ENCODE measurements around the gene NR1H2.
"Not testable (repeated sequence)": the region's sequence is repeated elsewhere in the genome, so short reads cannot be mapped to it uniquely, and the experiment has no call there.

Gene NR1H2

DNA sequence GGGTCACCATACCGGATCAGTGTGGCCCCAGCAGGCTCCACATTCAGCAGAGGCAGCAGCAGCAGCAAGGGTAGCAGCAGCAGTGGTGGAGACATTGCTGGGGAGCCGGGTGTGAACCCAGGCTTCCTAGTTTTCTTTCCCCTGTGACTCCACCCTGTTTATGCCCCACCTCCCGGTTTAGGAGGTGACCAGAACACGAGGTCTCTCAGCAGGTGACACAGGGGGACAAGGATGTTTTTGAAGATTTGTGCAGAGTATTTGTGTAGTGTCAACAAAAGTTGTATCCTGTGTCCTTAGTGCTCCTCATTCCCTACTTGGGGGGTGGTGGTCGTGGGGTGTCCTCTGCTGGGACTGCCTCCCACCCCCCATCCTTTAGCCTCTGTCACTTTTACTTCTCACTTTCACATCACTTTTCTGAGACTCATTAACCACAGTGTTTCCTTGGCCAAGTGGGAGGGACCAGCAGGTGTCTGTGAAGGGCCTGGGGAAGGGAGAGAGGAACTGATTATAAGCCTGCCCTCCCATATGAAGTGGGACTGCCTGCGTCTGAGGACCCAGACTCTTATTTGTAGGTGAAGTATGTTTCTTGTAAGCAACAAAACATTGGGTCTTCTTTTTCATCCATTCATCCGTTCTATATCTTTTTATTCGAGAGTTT is 31.5 kb upstream of the NR1H2 start:
- DNase-seq (ENCODE audit: low read depth, low spot score) = no peak

DNA sequence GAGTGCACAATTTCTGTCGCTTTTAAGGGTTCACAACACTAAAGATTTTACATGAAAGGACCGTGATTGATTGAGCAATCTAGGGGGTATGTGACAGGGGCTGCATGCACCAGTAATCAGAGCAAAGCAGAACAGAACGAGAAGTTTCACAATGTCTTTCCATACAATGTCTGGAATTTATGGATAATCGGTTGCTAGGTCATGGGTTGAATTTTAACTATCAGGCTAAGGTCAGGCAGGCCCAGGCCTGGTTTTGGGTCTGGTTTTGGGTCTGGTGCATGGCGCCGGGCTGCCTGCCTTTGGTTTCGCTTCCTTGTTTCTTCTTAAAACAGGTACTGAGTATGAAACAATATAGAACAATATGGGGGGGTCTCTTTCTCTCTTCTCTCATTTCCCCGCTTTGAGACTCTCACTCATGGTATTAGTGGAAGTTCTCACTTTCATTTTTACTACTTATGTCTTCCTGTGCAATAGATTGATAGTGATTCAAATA is 29.1 kb upstream of the NR1H2 start:
- DNase-seq (ENCODE audit: low read depth, low spot score) = not testable (repeated sequence)

DNA sequence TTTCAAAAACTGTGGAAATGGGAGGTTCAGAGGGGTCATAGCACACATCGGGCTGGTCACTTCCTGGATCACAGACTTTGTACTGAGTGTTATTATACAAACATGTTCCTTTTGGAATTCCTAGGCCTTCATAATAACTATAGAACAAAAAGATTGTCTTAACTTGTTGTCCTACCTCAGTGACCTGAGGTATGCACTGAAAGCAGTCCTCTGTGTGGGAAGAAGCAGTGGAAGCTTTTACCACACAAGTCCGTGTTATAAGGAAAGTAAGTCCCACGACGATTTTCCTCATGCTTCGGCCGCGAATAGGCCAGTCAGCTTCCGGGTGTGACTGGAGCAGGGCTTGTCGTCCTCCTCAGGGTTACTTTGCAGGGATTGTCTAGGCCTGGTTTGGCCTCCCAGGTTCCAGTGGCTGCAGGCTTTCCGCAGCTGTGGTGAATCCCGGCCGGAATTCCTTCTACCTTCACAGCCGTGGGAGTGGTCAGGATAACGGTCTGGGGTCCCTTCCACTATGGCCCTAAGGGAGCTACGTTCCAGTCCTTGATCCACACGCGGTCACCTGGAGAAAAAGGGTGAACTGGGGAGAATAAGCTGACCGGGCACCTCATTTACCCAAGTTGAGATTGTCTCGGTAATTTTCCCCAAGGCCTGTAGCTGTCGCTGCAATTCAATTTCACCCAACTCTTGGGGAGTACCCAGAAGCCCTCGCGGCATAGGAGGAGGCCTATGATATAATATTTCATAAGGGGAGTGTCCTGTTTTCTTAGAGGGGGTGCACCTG is 26.8 kb upstream of the NR1H2 start:
- no peak for DNase-seq (ENCODE audit: low read depth, low spot score)

DNA sequence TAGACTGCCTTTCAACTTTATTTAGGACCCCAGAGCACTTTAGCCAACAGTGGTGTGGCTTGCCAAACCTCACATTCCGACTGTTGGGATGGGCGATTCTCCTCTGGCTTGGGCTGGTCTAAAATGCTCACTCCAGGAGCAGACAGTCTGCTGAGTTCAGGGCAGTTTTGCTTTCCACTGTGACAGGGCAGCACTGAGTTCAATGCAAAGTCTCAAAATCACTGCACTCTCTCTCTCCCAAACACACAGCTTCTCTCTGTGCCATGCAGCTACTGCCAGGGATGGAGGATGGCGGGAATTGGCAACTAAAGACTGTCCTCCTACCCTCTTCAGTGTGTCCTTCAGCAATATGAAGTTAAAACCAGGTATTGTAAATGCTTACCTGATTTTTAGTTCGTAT is 24.0 kb upstream of the NR1H2 start:
- DNase-seq (ENCODE audit: low read depth, low spot score) = no peak

DNA sequence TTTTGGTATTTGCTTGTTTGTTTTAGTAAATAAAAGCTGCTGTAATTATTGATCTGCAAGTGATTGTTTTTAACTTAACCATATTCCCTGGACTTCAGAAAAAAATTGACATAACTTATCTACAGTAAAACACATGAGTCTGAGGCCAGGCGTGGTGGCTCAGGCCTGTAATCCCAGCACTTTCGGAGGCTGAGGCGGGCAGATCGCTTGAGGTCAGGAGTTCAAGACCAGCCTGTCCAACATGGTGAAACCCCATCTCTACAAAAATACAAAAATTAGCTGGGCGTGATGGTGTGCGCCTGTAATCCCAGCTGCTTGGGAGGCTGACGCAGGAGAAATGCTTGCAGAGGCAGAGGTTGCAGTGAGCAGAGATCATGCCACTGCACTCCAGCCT is 22.8 kb upstream of the NR1H2 start:
- not testable (repeated sequence) for DNase-seq (ENCODE audit: low read depth, low spot score)

DNA sequence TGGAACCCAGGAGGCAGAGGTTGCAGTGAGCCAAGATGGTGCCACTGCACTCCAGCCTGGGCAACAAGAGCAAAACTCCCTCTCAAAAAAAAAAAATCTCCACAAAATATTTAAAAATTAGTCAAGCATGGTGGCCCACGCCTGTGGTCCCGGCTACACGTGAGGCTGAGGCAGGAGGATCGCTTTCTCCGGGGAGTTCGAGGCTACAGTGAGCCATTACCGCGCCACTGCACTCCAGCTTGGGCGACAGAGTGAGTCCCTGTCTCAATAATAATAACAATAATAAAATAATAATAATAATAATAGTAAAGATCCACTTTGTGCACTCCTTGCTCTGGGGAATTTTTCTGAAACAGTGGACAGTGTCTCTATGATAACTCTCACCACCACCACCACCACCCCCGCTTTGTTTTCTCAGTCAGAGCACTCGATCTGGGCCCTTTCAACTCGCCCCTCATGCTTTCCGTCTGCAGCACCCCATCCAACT is 19.5 kb upstream of the NR1H2 start:
- no peak for DNase-seq (ENCODE audit: low read depth, low spot score)

DNA sequence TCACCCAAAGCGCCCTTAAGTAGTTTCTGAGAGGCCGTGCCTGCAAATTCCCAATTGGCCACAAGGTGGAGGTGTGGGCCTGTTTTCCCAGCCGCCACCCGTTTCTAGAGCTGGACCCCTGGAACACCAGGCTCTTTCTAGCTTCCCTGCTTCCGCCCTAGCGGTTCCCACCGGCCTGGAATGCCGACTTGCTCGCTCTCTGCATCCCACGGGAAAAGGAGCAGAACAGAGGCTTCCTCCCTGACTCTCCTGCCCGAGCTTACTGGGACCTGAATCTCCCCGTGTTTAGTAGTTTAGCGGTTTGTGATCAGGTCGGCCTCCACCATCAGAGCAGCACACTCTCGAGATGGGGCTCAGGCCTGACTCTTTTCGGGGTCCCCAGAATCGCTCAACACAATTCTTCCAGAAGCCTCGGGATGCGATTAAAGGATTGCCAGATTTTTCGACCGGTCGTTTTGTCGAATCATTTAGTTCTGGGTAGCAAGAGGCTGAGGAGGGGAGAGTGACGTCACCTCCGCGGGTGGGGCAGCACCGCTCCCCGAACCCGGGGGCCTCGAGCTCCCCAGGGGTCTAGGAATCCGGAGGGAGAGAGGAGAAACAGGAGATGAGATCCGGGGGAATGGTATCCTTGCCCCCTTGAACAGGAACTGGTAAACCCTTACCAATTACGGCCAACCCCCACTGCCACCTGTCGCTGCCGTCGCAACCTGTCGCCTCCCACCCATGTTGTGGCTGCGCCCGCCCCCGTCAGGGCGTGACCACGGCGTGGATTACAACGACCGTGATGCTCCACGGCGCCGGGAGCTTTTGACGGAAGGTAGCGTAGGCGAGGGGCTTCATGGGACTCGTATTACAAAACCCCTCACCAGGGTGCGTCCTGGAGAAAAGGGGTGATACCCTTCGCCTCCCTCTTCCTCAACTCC is 18.8 kb upstream of the NR1H2 start:
- no peak for DNase-seq (ENCODE audit: low read depth, low spot score)

DNA sequence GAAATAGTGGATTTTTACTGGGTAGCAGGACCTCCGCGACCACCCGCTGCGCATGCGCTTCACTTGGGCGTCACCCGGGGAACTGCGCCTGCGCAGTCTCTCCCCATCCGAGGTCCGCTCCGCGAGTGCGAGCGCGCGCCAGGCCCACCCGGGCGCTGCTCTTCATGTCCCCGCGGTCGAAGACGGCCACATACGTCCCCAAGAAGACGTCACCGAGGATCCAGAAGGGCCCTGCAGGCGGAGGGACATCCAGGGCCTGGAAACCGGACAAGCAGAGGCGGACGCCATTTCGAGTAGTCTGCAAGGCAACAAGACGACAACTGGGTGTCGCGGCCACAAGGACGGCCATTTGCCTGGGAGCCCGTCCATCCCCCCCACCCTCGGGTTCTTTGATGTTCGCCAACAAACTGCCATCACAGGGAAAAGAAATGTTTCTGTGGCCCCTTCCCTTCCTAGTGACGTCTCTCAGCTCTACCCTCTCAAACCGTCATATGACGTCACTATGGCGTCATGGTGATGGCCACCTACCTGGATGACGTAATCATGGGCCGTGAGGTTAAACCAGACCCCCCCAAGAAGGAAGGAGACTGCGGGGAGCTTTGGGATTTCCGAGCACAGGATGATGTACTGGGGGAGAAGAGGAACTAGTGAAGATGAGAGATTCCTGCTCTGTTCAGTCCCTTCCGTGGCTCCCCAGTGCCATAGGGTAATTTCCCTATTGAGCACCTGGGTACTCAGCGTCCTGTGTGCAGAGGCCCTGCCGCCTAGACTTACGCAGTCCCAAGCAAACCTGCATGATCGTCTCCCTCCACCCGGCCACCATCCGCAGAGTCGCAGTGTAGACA is 17.6 kb upstream of the NR1H2 start:
- no peak for DNase-seq (ENCODE audit: low read depth, low spot score)

DNA sequence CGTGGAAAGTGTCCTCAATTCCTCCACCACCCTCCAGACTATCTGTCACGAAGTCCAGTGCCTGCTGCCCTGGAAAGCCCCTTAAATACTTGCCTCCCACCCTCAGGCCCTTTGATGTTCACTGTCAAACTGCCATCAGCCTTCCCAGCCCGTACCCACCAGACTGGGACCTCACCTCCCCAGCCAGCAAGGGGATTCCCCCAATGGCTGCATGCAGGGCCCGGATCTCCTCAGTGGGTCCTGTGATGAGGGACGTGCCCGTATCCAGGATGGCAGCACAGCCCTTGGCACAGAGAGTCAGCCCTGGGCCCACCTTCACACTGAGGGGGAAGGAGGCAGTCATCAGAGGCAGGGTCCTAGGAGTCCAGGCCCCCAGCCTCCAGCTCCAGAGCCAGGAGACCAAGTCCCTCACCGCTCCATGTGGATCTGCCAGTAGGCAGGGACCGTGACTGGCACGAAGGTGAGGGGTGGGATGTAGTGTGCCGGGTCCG is 16.9 kb upstream of the NR1H2 start:
- no peak for DNase-seq (ENCODE audit: low read depth, low spot score)

DNA sequence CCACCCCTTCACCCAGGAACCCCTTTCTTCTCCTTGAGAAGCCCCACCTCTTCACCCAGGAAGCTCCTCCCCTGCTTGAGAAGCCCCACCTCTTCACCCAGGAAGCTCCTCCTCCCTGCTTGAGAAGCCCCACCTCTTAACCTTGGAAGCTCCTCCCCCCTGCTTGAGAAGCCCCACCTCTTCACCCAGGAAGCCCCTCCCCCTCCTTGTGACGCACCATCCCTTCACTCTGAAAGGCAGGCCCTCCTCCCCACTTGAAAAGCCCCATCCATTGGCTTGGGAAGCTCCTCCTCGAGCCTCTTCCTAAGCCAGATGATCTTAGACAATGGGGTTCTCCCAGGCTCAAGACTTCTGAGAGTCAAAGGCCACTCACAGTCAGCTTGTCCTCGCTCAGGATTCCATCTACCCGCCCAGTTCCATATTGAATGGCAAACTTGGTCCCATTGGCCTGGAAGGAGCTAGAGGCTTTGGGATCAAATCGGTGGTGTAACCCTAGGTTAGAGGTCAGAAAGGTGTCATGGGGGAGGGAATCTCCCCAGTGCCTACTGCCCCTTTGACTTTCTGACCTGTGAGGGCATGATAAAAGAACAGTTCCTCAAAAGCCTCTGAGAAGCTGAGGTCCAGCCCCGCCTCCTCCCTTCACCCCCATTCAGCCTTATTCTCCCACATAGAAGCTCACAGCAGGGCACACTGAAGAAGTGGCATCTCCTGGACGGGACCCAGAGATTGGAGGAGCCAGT is 14.8 kb upstream of the NR1H2 start:
- DNase-seq (ENCODE audit: low read depth, low spot score) = no peak

DNA sequence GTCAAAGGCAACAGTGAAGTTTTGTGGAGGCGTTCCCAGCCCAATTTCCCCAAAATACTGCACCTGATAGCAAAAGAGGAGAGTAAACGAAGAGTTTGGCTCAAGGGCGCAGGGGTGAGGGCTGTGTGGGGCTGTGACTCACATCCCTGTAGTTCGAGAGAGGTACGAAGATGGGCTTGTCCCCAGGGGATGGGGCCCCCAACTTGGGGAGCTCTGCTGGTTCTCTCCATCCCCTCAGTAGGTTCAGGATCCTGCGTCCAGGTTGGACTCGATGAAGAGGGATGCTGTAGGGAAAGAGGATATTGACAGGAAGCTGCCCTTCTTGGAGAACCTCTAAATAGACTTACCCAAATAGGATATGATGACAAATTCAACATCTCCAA is 14.2 kb upstream of the NR1H2 start:
- DNase-seq (ENCODE audit: low read depth, low spot score) = no peak

DNA sequence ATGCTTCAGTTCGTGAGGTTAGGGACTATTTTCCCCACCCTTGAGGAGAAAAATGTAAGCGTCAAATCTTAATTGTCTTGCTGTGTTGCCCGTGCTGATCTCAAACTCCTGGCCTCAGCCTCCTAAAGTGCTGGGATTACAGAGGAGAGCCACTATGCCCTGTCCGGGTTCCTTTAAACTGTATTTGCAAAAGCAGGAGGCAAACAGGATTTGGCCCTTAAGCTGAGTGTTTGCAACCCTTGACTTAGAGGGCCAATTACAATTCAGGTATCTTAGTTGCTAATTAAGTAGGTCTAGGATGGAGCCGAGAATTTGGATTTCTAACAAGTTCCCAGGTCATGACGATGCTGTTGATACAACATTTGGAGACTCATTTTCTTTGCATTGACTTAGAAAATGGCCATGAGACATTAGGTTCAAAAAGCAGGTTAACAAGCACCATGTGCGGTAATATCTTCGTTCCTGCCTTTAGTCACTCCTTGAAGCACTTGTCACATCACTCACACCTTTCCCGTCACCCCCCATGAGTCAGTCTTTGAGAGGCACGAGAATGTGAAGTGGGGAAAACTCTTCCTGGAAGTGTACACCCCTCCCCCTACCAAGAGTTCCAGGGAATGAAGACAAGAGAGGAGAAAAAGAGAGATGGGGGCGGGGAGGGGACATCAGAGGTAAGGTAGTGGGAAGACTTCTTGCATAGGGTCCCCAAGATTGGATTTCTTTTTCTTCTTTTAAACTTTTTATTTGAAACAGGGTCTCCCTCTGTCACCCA is 13.4 kb upstream of the NR1H2 start:
- DNase-seq (ENCODE audit: low read depth, low spot score) = no peak

DNA sequence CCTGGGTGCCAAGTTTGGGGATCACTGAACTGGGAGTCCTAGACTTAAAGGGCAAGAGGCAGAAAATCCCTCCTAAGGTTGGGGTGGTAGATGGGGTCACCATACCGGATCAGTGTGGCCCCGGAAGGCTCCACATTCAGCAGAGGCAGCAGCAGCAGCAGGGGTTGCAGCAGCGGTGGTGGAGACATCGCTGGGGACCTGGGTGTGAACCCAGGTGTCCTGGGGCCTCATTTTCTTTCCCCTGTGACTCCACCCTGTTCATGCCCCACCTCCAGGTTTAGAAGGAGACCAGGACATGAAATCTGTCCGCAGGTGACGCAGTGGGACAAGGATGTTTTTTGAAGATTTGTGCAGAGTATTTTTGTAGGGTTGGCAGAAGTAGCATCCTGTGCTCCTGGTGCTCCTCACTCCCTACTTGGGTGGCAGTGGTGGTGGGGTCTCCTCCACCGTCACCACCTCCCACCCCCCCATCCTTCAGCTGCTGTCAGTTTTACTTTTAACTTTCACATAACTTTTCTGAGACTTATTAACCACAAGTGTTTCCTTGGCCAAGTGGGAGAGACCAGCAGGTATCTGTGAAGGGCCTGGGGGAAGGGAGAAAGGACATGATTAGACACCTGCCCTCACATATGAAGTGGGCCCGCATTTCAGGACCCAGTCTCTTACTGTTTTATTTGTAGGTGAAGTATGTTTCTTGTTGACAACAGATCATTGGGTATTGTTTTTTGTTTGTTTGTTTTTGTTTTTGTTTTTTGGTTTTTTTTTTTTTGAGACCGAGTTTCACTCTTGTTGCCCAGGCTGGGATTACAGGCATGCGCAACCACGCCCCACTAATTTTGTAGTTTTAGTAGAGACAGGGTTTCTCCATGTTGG is 10.6 kb upstream of the NR1H2 start, which contains the start of gene NAPSA:
Gene NAPSA, minus strand, starts transcription at position 206 of the 873 bp plus-strand sequence. Its CDS starts 18 bp downstream, at position 188.
- no peak for DNase-seq (ENCODE audit: low read depth, low spot score)

DNA sequence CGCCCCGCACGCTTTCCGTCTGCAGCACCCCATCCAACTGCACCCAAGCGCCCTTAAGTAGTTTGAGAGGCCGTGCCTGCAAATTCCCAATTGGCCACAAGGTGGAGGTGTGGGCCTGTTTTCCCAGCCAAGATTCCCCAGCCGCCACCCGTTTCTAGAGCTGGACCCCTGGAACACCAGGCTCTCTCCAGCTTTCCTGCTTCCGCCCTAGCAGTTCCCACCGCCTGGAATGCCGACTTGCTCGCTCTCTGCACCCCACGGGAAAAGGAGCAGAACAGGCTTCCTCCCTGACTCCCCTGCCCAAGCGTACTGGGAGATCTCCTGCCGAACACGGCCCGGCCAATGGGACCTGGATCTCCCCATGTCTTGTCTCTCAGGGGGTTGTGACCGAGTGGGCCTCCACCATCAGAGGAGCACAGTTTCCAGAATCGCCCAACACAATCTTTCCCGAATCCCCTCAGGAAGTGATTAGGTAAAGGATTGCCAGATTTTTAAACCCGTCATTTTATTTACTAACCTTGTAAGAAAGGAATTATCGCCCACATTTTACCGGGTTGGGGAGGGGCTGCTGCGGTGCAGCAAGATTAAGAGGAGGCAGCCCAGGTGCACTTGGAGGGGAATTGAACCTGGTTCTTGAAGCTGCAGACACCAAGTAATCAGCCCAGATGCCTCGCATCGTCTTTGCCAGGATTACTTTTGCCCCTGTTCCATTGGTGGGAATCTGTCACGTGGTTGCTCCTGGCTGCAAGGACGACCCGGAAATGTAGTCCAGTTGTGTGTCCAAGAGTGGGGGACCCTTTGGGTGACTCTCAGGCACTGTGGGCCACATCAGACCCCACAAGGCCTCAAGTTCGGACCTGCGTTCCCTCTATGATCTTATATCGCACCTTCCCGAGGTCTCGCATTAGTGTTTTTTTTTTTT is 7.3 kb upstream of the NR1H2 start:
- DNase-seq (ENCODE audit: low read depth, low spot score) = peak; percentile 59

DNA sequence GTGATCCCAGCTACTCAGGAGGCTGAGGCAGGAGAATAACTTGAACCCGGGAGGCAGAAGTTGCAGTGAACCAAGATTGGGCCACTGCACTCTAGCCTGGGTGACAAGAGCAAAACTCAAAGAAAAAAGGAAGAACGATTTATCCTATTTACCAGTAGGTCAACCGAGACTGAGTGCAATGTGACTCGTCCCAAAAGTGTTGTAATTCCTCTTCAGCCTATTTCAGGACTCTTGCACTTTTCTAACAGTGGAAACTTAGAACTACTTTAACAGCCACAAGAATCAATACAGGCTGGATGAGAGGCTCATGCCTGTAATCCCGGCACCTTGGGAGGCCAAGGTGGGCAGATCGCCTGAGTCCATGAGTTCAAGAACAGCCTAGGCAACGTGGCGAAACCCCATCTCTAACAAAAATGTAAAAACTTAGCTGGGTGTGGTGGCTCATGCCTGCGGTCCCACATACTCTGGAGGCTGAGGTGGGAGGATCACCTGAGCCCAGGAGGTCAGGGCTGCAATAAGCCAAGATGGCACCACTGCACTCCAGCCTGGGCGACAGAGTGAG is 4.3 kb upstream of the NR1H2 start:
- no peak for DNase-seq (ENCODE audit: low read depth, low spot score)

DNA sequence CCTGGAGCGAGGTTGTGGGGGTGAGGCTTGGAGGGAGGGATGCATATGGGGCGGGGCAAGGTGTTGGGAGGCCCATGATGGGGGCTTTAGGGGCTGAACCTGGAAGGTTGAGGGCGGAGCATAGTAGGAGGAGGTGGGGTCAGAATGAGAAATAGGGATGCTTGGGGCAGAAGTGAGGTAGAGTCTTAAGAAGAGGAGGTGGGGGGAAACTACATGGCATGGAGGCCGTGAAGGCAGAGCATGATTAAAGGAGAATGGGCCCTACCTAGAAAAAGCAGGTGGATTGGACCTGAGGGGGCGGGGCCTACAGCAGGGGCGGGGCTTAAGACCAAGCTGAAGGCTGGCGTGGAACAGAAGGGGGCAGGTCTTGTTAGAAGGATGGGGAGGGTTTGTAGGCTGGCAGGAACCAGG is 799 bp downstream of the NR1H2 start:
- no peak for DNase-seq (ENCODE audit: low read depth, low spot score)

DNA sequence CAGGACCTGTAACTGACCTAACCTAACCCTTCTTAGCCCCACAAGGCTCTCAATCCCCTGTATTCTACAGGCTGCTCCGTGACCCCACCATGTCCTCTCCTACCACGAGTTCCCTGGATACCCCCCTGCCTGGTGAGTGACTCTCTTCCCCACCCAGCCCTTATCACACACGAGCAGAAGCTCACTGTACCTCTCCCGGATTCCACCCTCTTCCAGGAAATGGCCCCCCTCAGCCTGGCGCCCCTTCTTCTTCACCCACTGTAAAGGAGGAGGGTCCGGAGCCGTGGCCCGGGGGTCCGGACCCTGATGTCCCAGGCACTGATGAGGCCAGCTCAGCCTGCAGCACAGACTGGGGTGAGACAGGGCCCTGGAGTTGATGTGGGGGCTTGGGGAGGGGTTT is 1.3 kb downstream of the NR1H2 start:
- DNase-seq (ENCODE audit: low read depth, low spot score) = no peak

Data from brain pericyte (primary cell).